Measurements from ENCODE around the gene SPAG16. TPM values are rescaled to one million over a fixed set of nuclear protein-coding genes. Genes with fewer than 3 reads are reported as not detected.

Gene SPAG16
- total and polyA plus RNA-seq, 2 donors (not counting 1 experiment from before 2014, with no cell fraction given) = 3.4 to 8.6 TPM

DNA sequence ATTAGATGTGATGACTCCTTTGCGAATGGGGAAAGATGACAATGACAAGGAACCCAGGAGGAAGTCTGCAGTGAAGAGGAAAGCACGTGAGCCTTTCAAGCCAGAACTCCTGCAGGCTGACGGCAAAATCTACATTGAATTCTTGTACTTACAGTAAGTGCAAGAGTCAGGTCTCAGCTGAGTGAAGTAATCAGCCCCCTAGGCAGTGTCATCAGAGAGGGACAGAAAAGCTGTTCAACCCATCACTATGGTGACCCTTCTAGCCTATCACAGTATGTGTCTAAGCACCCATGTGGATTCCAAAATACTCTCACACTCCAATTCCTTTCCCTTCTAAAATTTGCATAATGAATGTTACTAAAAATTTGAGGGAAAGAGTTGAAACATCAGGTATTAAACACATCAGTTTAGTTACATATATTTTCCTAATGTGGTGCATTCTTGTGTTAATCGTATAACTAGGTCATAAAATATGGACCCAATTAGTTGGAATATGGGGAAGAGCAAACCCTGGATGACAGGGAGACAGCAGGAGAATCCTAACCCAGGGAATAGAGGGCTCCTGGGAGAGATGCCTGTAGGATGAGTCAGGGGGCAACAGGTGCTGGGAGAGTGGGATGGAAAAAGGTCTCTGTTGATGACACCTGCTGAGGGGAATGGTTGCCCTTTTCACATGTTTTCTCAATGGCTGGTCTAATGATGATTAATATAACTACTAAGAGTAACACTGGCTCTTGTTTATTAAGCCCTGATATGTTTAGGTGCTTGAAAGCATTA lies 1166.0 kb downstream of the SPAG16 start:
- H3K9ac ChIP-seq (ENCODE audit: low read length) = no peak overlapping the region
- no peak overlapping the region for H3K4me2 ChIP-seq (replicated peaks; ENCODE audit: low read depth, low read length, poor library complexity, severe bottlenecking)
- H2AFZ ChIP-seq (ENCODE audit: insufficient read depth, low read depth, low read length, poor library complexity, severe bottlenecking) = no peak overlapping the region
- DNase-seq (no peak), ATAC-seq (ENCODE audit: low read depth) (no peak)
- ChIA-PET POLR2A (no interaction called here), CTCF (no interaction called here)
- Mint-ChIP-seq H3K9me3 (ENCODE audit: insufficient read depth) (peaks cover 3% of the 10 kb centered on the region), H3K27me3 (no peaks in the 10 kb centered on the region), H3K4me1 (no peaks in the 10 kb centered on the region), H3K4me3 (no peak overlapping the region), H3K27ac (no peak overlapping the region)
- no peak overlapping the region for H3K27ac ChIP-seq (ENCODE audit: low read length in 2 of 2)
- TF ChIP-seq, protein P1, sequence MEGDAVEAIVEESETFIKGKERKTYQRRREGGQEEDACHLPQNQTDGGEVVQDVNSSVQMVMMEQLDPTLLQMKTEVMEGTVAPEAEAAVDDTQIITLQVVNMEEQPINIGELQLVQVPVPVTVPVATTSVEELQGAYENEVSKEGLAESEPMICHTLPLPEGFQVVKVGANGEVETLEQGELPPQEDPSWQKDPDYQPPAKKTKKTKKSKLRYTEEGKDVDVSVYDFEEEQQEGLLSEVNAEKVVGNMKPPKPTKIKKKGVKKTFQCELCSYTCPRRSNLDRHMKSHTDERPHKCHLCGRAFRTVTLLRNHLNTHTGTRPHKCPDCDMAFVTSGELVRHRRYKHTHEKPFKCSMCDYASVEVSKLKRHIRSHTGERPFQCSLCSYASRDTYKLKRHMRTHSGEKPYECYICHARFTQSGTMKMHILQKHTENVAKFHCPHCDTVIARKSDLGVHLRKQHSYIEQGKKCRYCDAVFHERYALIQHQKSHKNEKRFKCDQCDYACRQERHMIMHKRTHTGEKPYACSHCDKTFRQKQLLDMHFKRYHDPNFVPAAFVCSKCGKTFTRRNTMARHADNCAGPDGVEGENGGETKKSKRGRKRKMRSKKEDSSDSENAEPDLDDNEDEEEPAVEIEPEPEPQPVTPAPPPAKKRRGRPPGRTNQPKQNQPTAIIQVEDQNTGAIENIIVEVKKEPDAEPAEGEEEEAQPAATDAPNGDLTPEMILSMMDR (IDR thresholded peaks at IDR 0.05) = no peak
- TF ChIP-seq EZH2 (IDR thresholded peaks at IDR 0.05; ENCODE audit: borderline replicate concordance, insufficient read depth, low read depth, low read length, poor library complexity, severe bottlenecking) = no peak
- 84% methylated on average over 2 of the region's 4 CpGs for WGBS (ENCODE audit: insufficient coverage)
- H3K79me2 ChIP-seq (ENCODE audit: control insufficient read depth, insufficient read depth, low read length) = no peaks in the 10 kb centered on the region
- no peak overlapping the region for H3K4me3 ChIP-seq (ENCODE audit: control extremely low read depth in 1 of 5, extremely low read depth in 1 of 5, insufficient read depth in 1 of 5, low read depth in 2 of 5, low read length in 4 of 5)
- no peaks in the 10 kb centered on the region for H4K20me1 ChIP-seq (ENCODE audit: control insufficient read depth, insufficient read depth, low read length, poor library complexity, severe bottlenecking)
- H3K36me3 ChIP-seq (replicated peaks in 1 of 2; ENCODE audit: control extremely low read depth in 1 of 2, control insufficient read depth in 1 of 2, extremely low read depth in 1 of 2, insufficient read depth in 2 of 2, low read length in 1 of 2) = no peaks in the 10 kb centered on the region
- intact Hi-C loops (cut with micrococcal nuclease) = no loop called here
- no peaks in the 10 kb centered on the region for H3K27me3 ChIP-seq (replicated peaks in 1 of 4; ENCODE audit: control extremely low read depth in 1 of 4, control insufficient read depth in 3 of 4, insufficient read depth in 4 of 4, low read length in 3 of 4)
- H3K4me1 ChIP-seq (ENCODE audit: control insufficient read depth in 2 of 2, insufficient read depth in 2 of 2, low read length in 2 of 2) = no peaks in the 10 kb centered on the region
- H3K9me3 ChIP-seq (ENCODE audit: control extremely low read depth in 1 of 3, control insufficient read depth in 2 of 3, insufficient read depth in 1 of 3, low read length in 2 of 3) = no peaks in the 10 kb centered on the region

DNA sequence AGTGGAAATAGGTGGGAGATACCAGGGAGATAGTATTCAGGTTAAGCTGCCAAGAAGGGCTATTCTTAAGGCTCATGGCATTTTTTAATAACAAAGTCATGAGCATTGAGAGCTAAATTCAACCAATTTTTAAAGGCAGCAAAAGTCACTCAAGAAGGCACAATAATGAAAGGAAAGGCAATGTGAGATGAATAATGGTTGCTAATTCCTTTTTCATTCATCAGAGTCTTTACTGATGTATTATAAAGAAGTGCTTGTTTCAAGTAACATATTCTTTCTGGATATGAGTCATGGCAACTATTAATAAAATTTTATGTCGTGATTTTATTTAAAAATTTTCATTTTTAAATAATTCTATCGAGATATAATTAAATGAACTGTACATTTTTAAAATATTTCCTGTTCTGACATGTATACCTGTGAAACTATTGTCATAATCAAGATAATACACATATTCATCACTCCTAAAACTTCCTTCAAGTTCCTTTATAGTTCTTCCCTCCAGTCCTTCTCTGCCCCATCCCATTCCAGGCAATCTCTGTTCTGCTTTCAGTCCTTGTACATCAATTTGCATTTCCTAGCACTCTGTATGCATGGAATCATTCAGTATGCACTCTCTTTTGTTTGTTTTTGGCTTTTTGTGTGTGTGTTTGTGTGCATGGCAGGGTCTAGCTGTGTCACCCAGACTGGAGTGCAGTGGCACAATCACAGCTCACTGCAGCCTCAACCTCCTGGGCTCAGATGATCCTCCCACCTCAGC lies 1167.4 kb downstream of the SPAG16 start:
- TF ChIP-seq, protein P1 (IDR thresholded peaks at IDR 0.05) = no peak
- TF ChIP-seq EZH2 (IDR thresholded peaks at IDR 0.05; ENCODE audit: borderline replicate concordance, insufficient read depth, low read depth, low read length, poor library complexity, severe bottlenecking) = no peak
- Histone ChIP-seq H3K27me3 (replicated peaks in 1 of 4; ENCODE audit: control extremely low read depth in 1 of 4, control insufficient read depth in 3 of 4, insufficient read depth in 4 of 4, low read length in 3 of 4) (no peaks in the 10 kb centered on the region), H3K9me3 (ENCODE audit: control extremely low read depth in 1 of 3, control insufficient read depth in 2 of 3, insufficient read depth in 1 of 3, low read length in 2 of 3) (no peaks in the 10 kb centered on the region), H3K4me3 (ENCODE audit: control extremely low read depth in 1 of 5, extremely low read depth in 1 of 5, insufficient read depth in 1 of 5, low read depth in 2 of 5, low read length in 4 of 5) (no peak overlapping the region), H3K4me2 (replicated peaks; ENCODE audit: low read depth, low read length, poor library complexity, severe bottlenecking) (no peak overlapping the region), H3K4me1 (ENCODE audit: control insufficient read depth in 2 of 2, insufficient read depth in 2 of 2, low read length in 2 of 2) (no peaks in the 10 kb centered on the region), H3K9ac (ENCODE audit: low read length) (no peak overlapping the region), H3K79me2 (ENCODE audit: control insufficient read depth, insufficient read depth, low read length) (no peaks in the 10 kb centered on the region), H4K20me1 (ENCODE audit: control insufficient read depth, insufficient read depth, low read length, poor library complexity, severe bottlenecking) (no peaks in the 10 kb centered on the region), H2AFZ (ENCODE audit: insufficient read depth, low read depth, low read length, poor library complexity, severe bottlenecking) (no peak overlapping the region), H3K36me3 (replicated peaks in 1 of 2; ENCODE audit: control extremely low read depth in 1 of 2, control insufficient read depth in 1 of 2, extremely low read depth in 1 of 2, insufficient read depth in 2 of 2, low read length in 1 of 2) (no peaks in the 10 kb centered on the region), H3K27ac (ENCODE audit: low read length in 2 of 2) (no peak overlapping the region)
- Mint-ChIP-seq H3K9me3 (ENCODE audit: insufficient read depth) (peaks cover 3% of the 10 kb centered on the region), H3K27me3 (no peaks in the 10 kb centered on the region), H3K4me3 (no peak overlapping the region), H3K4me1 (no peaks in the 10 kb centered on the region), H3K27ac (no peak overlapping the region)
- ChIA-PET POLR2A (no interaction called here), CTCF (interaction anchor here (0.6 kb wide), 1 partner anchor 1559 kb away, joined by 3 read pairs; no protein-coding TSS in a partner anchor)
- no peak for DNase-seq
- intact Hi-C loops (cut with micrococcal nuclease) = no loop called here
- ATAC-seq (ENCODE audit: low read depth) = no peak
- WGBS (ENCODE audit: insufficient coverage) = no CpG with 5 or more reads among the region's 2 CpGs

All from B cell (primary cell).